Kidney (tissue), 14 donors: ENCODE results near the gene MRPS10. TPM values are rescaled to one million over a fixed set of nuclear protein-coding genes. Genes with fewer than 3 reads are reported as not detected.

Experiments used
- DNase-seq, 5 donors: peaks; one replicate each; pipeline ENCODE4 v3.0.0-alpha.2; 2013 to 2020
- FAIRE-seq: peaks from 2 replicates; lab custom pipeline; 2012; peaks lifted over from hg19 to GRCh38; lab: Jason Lieb, UNC
- H3K27ac ChIP-seq, 2 donors: one replicate each; pipeline ENCODE4 v1.7.0; 2013; ENCODE audit warnings: low read depth in 2 of 2, low read length in 2 of 2, inconsistent platforms in 1 of 2
- H3K27me3 ChIP-seq: one replicate; pipeline ENCODE4 v1.7.1; 2013; ENCODE audit warnings: low read length, inconsistent platforms; ENCODE audit not compliant: control insufficient read depth, insufficient read depth
- H3K36me3 ChIP-seq, 3 donors: one replicate each; pipeline versions ENCODE4 v1.7.0 to v1.7.1; 2013; ENCODE audit warnings: low read length in 3 of 3, control low read depth in 1 of 3, inconsistent platforms in 1 of 3; ENCODE audit not compliant: insufficient read depth in 3 of 3, control insufficient read depth in 2 of 3
- H3K4me1 ChIP-seq, 3 donors: one replicate each; pipeline versions ENCODE4 v1.7.0 to v1.7.1; 2013; ENCODE audit warnings: low read length in 3 of 3, inconsistent platforms in 1 of 3, low read depth in 1 of 3; ENCODE audit not compliant: control insufficient read depth in 2 of 3, insufficient read depth in 2 of 3
- H3K4me3 ChIP-seq, 3 donors: one replicate each; pipeline versions ENCODE4 v1.7.0 to v1.8.1; 2013; ENCODE audit warnings: low read length in 3 of 3, control low read depth in 1 of 3, inconsistent platforms in 1 of 3
- H3K9ac ChIP-seq, 3 donors: one replicate each; pipeline versions ENCODE4 v1.7.0 to v1.7.1; 2013; ENCODE audit warnings: low read length in 3 of 3, control low read depth in 1 of 3, inconsistent platforms in 1 of 3
- H3K9me3 ChIP-seq, 3 donors: one replicate each; pipeline versions ENCODE4 v1.7.0 to v1.7.1; 2013; ENCODE audit warnings: low read length in 3 of 3, control low read depth in 1 of 3, inconsistent platforms in 1 of 3; ENCODE audit not compliant: control insufficient read depth in 2 of 3, insufficient read depth in 1 of 3
- CTCF ChIP-seq: IDR thresholded peaks from 3 replicates; pipeline ENCODE4 v1.5.1; 2012; ENCODE audit warnings: mild to moderate bottlenecking, moderate library complexity, borderline replicate concordance; ENCODE audit not compliant: insufficient read depth; ENCODE audit errors: extremely low read depth
- intact Hi-C: fragments of 100-400 bp; cut with DNase I; formaldehyde crosslinking; loops from one replicate; pipeline ENCODE4 v1.11.1; 2022
- polyA plus RNA-seq: library from polyadenylated mRNA; stranded (reverse); fragments of 350-450 nt; fragmentation: Illumina TruSeq; extraction: RNeasy Lipid Tissue Mini Kit (QIAGEN cat#74804); gene quantifications from one replicate; pipeline ENCODE4 v1.2.3, GENCODE V29; 2014; ENCODE audit warnings: low read depth, low replicate concordance; ENCODE audit not compliant: insufficient read depth
- total RNA-seq: library from RNA; stranded (reverse); fragmentation: NEBNext Ultra II Directional; extraction: Animal tissue kit (Norgen Biotek cat#: 25700); gene quantifications from one replicate; pipeline ENCODE4 v1.2.1, GENCODE V29; 2021
- donor health status: control.
- donor health status: control.
- donor health status: control.
- donor health status: control.
- donor health status: control.
- donor health status: DM: yes; HTN: yes; CAD: no.
- donor health status: Normal renal cell carcinoma (clear cell type).

Gene MRPS10
- total and polyA plus RNA-seq, 2 donors from 2014 or later: 28.0 to 39.6 TPM

GRCh38 chr6:42179261-42179944 lies 38.3 kb downstream of the MRPS10 start:
- H3K4me1 ChIP-seq: peaks cover 0 to 2% (median 0%) of the 10 kb centered on the region in 3 donors
- H3K27me3 ChIP-seq: no peaks in the 10 kb centered on the region
- no peak overlapping the region for H3K27ac ChIP-seq
- no peaks in the 10 kb centered on the region for H3K9me3 ChIP-seq
- no peaks in the 10 kb centered on the region for H3K36me3 ChIP-seq
- intact Hi-C loops: no loop called here
- H3K9ac ChIP-seq: no peak overlapping the region
- no peak for FAIRE-seq
- H3K4me3 ChIP-seq: no peak overlapping the region
- no peak for DNase-seq
- TF ChIP-seq CTCF: no peak

GRCh38 chr6:42177514-42178364 lies 39.9 kb downstream of the MRPS10 start:
- Histone ChIP-seq H3K4me1 (peaks cover 0 to 2% (median 0%) of the 10 kb centered on the region in 3 donors), H3K4me3 (no peak overlapping the region), H3K27me3 (no peaks in the 10 kb centered on the region), H3K9me3 (no peaks in the 10 kb centered on the region), H3K9ac (no peak overlapping the region), H3K27ac (no peak overlapping the region), H3K36me3 (no peaks in the 10 kb centered on the region)
- DNase-seq (peak in 4 of 5 donors; percentile 49 to 67 (median 59)), FAIRE-seq (no peak)
- TF ChIP-seq CTCF: no peak
- intact Hi-C loops: no loop called here

- Histone ChIP-seq H3K27ac (no peak overlapping the region), H3K27me3 (no peaks in the 10 kb centered on the region), H3K9ac (no peak overlapping the region), H3K4me3 (no peak overlapping the region), H3K36me3 (no peaks in the 10 kb centered on the region), H3K9me3 (no peaks in the 10 kb centered on the region), H3K4me1 (peaks cover 0 to 2% (median 0%) of the 10 kb centered on the region in 3 donors)
- FAIRE-seq: no peak
- no peak for DNase-seq
- TF ChIP-seq CTCF: no peak
- intact Hi-C loops: no loop called here
Measured at GRCh38 chr6:42176981-42177380, 40.7 kb downstream of the MRPS10 start.
